NCI-H524 (cell line): ENCODE results near the gene GBP5.
"Not testable (repeated sequence)": the region's sequence is repeated elsewhere in the genome, so short reads cannot be mapped to it uniquely, and the experiment has no call there.

Experiments used
- DNase-seq, 2 experiments: peaks; one replicate each; lab custom pipeline; 2025; lab: John Stamatoyannopoulos, UW

Gene GBP5

GRCh38 chr1:89272269-89273041 lies at the start of gene GBP5:
Gene GBP5 (minus strand): TSS chr1:89272860. CDS start chr1:89269555, 3,305 bp downstream.
- DNase-seq: not testable (repeated sequence)

GRCh38 chr1:89322402-89322801 lies 49.7 kb upstream of the GBP5 start:
- no peak for DNase-seq

GRCh38 chr1:89312572-89312971 lies 39.9 kb upstream of the GBP5 start:
- DNase-seq: no peak

- DNase-seq: no peak
Measured at GRCh38 chr1:89311757-89312156, 39.1 kb upstream of the GBP5 start.

- DNase-seq: no peak
Measured at GRCh38 chr1:89310976-89311375, 38.3 kb upstream of the GBP5 start.

- DNase-seq: no peak
Measured at GRCh38 chr1:89310505-89310904, 37.8 kb upstream of the GBP5 start.

- DNase-seq: no peak
Measured at GRCh38 chr1:89309828-89310227, 37.2 kb upstream of the GBP5 start.

- no peak for DNase-seq
Measured at GRCh38 chr1:89306273-89306672, 33.6 kb upstream of the GBP5 start.

GRCh38 chr1:89305493-89305892 lies 32.8 kb upstream of the GBP5 start:
- no peak for DNase-seq

- DNase-seq: no peak
Measured at GRCh38 chr1:89304572-89305230, 32.0 kb upstream of the GBP5 start.

- DNase-seq: no peak
Measured at GRCh38 chr1:89302697-89303332, 30.2 kb upstream of the GBP5 start.

- DNase-seq: not testable (repeated sequence)
Measured at GRCh38 chr1:89299739-89300463, 27.2 kb upstream of the GBP5 start.

GRCh38 chr1:89298461-89298860 lies 25.8 kb upstream of the GBP5 start:
- DNase-seq: no peak

GRCh38 chr1:89295187-89295586 lies 22.5 kb upstream of the GBP5 start:
- DNase-seq: no peak

- DNase-seq: no peak
Measured at GRCh38 chr1:89291276-89291675, 18.6 kb upstream of the GBP5 start.

- DNase-seq: no peak
Measured at GRCh38 chr1:89288051-89288340, 15.3 kb upstream of the GBP5 start.

- no peak for DNase-seq
Measured at GRCh38 chr1:89287181-89288050, 14.8 kb upstream of the GBP5 start.

- no peak for DNase-seq
Measured at GRCh38 chr1:89286549-89287180, 14.0 kb upstream of the GBP5 start.

GRCh38 chr1:89285745-89286380 lies 13.2 kb upstream of the GBP5 start:
- DNase-seq: no peak

GRCh38 chr1:89284078-89284763 lies 11.6 kb upstream of the GBP5 start:
- DNase-seq: not testable (repeated sequence)
